PC-3 (cell line): ENCODE data around the gene HBEGF. TPM values are rescaled to one million over a fixed set of nuclear protein-coding genes. Genes with fewer than 3 reads are reported as not detected.
A peak's percentile ranks its signal among the peaks of the same experiment; 100 is the strongest.

Experiments
- ATAC-seq: fragments of 200-7000 bp; cut with Tn5 transposase; 2 replicates; pipeline ENCODE4 v1.9.1; 2020; ENCODE audit warnings: mild to moderate bottlenecking, moderate library complexity
- BruUV-seq: library from RNA; stranded (reverse); fragments of 400-500 nt; replicated peaks from 2 replicates; lab custom pipeline; 2021; lab: Mats Ljungman, UMichigan
- CTCF ChIA-PET: fragments of 300-600 bp; sonication (Branson Sonifier 250); formaldehyde crosslinking; loops from one replicate; lab custom pipeline; 2022; ENCODE audit warnings: antibody characterized with exemption; lab: Charles Lee
- POLR2A ChIA-PET: fragments of 300-600 bp; sonication (Branson Sonifier 250); formaldehyde crosslinking; loops from one replicate; lab custom pipeline; 2022; ENCODE audit warnings: antibody characterized with exemption; ENCODE audit not compliant: unreplicated experiment; lab: Charles Lee
- DNase-seq: peaks from one replicate; pipeline ENCODE4 v3.0.0-alpha.2; 2015
- H2AFZ ChIP-seq: fragments of 300-600 bp; sonication (generic); 2 replicates; pipeline ENCODE4 v1.6.0; 2016; ENCODE audit warnings: antibody characterized with exemption, low read length
- H3F3A ChIP-seq: fragments of 300-600 bp; sonication (generic); one replicate; pipeline ENCODE4 v1.6.0; 2017; ENCODE audit warnings: antibody characterized with exemption, low read length, control low read depth, mild to moderate bottlenecking; ENCODE audit not compliant: unreplicated experiment
- H3K27ac ChIP-seq: fragments of 300-600 bp; sonication (generic); 2 replicates; pipeline ENCODE4 v1.5.1; 2016; ENCODE audit warnings: mild to moderate bottlenecking, low read length
- H3K27me3 ChIP-seq: fragments of 300-600 bp; sonication (generic); 2 replicates; pipeline ENCODE4 v1.6.1; 2016; ENCODE audit warnings: low read length, mixed read lengths
- H3K36me3 ChIP-seq: fragments of 300-600 bp; sonication (generic); 2 replicates; pipeline ENCODE4 v1.6.1; 2016; ENCODE audit warnings: low read depth, mixed run types, low read length, mixed read lengths
- H3K4me1 ChIP-seq: fragments of 300-600 bp; sonication (generic); 2 replicates; pipeline ENCODE4 v1.5.1; 2016; ENCODE audit warnings: low read length; ENCODE audit not compliant: insufficient read depth
- H3K4me2 ChIP-seq: fragments of 300-600 bp; sonication (generic); 2 replicates; pipeline ENCODE4 v1.6.0; 2016; ENCODE audit warnings: low read length
- H3K4me3 ChIP-seq: fragments of 300-600 bp; sonication (generic); 2 replicates; pipeline ENCODE4 v1.5.1; 2016; ENCODE audit warnings: mild to moderate bottlenecking, low read length, mixed read lengths
- H3K79me2 ChIP-seq: fragments of 300-600 bp; sonication (generic); 2 replicates; pipeline ENCODE4 v1.6.1; 2017; ENCODE audit warnings: low read length, mixed read lengths
- H3K9ac ChIP-seq: fragments of 300-600 bp; sonication (generic); 2 replicates; pipeline ENCODE4 v1.6.0; 2016; ENCODE audit warnings: mild to moderate bottlenecking, low read length
- H3K9me2 ChIP-seq: fragments of 300-600 bp; sonication (generic); replicated peaks from 2 replicates; pipeline ENCODE4 v1.6.1; 2016; ENCODE audit warnings: mixed run types, low read length, mixed read lengths
- H3K9me3 ChIP-seq: fragments of 300-600 bp; sonication (generic); 2 replicates; pipeline ENCODE4 v1.6.1; 2016; ENCODE audit warnings: low read length, mixed read lengths
- H4K20me1 ChIP-seq: fragments of 300-600 bp; sonication (generic); 2 replicates; pipeline ENCODE4 v1.6.1; 2016; ENCODE audit warnings: low read length, mixed read lengths
- EZH2 ChIP-seq: fragments of 300-600 bp; sonication (generic); IDR thresholded peaks from one replicate; pipeline ENCODE4 v1.6.1; 2017; ENCODE audit warnings: antibody characterized with exemption, mild to moderate bottlenecking, low read length; ENCODE audit not compliant: unreplicated experiment
- EZH2phosphoT487 ChIP-seq: fragments of 300-600 bp; sonication (generic); IDR thresholded peaks from 2 replicates; pipeline ENCODE4 v1.6.1; 2018; ENCODE audit warnings: mild to moderate bottlenecking, antibody characterized with exemption, low read length, borderline replicate concordance
- intact Hi-C: fragments of 100-400 bp; cut with micrococcal nuclease; formaldehyde crosslinking; loops from 2 replicates; pipeline ENCODE4 v1.9.0; 2023
- total RNA-seq: library from RNA; depleted of rRNA; stranded (reverse); fragments of >200 nt; gene quantifications from 2 replicates; pipeline ENCODE4 v1.2.3, GENCODE V29; 2014
- TF ChIP-seq, protein P1 (sequence below): fragments of 300-600 bp; sonication (generic); conservative IDR thresholded peaks from 2 replicates; pipeline ENCODE4 v1.5.1; 2017; ENCODE audit warnings: antibody characterized with exemption, low read depth, mild to moderate bottlenecking, low read length

Gene HBEGF
- total RNA-seq, 1 experiment from 2014 or later: 82.6 TPM

GRCh38 chr5:140329739-140330481, 16.5 kb downstream of the HBEGF start:
- TF ChIP-seq EZH2 (no peak), EZH2phosphoT487 (no peak)
- TF ChIP-seq, protein P1, sequence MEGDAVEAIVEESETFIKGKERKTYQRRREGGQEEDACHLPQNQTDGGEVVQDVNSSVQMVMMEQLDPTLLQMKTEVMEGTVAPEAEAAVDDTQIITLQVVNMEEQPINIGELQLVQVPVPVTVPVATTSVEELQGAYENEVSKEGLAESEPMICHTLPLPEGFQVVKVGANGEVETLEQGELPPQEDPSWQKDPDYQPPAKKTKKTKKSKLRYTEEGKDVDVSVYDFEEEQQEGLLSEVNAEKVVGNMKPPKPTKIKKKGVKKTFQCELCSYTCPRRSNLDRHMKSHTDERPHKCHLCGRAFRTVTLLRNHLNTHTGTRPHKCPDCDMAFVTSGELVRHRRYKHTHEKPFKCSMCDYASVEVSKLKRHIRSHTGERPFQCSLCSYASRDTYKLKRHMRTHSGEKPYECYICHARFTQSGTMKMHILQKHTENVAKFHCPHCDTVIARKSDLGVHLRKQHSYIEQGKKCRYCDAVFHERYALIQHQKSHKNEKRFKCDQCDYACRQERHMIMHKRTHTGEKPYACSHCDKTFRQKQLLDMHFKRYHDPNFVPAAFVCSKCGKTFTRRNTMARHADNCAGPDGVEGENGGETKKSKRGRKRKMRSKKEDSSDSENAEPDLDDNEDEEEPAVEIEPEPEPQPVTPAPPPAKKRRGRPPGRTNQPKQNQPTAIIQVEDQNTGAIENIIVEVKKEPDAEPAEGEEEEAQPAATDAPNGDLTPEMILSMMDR: no peak
- POLR2A ChIA-PET: interaction anchor here (0.6 kb wide), 1 partner anchor 17 kb away, joined by 12 read pairs; the partner anchor contains the start of gene HBEGF

GRCh38 chr5:140328036-140328764, 18.2 kb downstream of the HBEGF start:
- H3K27me3 ChIP-seq: no peaks in the 10 kb centered on the region
- ATAC-seq (no peak), DNase-seq (no peak)
- H3K9me2 ChIP-seq: no peaks in the 10 kb centered on the region
- H3K36me3 ChIP-seq: peaks cover 8% of the 10 kb centered on the region
- no peaks in the 10 kb centered on the region for H3F3A ChIP-seq
- TF ChIP-seq EZH2phosphoT487: no peak
- no peaks in the 10 kb centered on the region for H4K20me1 ChIP-seq
- no peak overlapping the region for H3K4me3 ChIP-seq
- intact Hi-C loops: no loop called here
- ChIA-PET CTCF (interaction anchor here (0.7 to 1.4 kb wide), 2 partner anchors 17 to 67 kb away, joined by 3 to 4 read pairs; no protein-coding TSS in a partner anchor), POLR2A (interaction anchor here (0.6 to 0.7 kb wide), 2 partner anchors 18 to 33 kb away, joined by 4 to 6 read pairs; partner anchors contain the start of gene HBEGF)
- no peak overlapping the region; the same call in 1 of the 2 replicates for H3K4me2 ChIP-seq
- H3K9me3 ChIP-seq: no peaks in the 10 kb centered on the region
- BruUV-seq: no TSS peak
- H3K27ac ChIP-seq: no peak overlapping the region
- H3K79me2 ChIP-seq: no peaks in the 10 kb centered on the region
- H2AFZ ChIP-seq: peak overlapping the region; percentile 62
- no peak overlapping the region for H3K9ac ChIP-seq
- peaks cover 29% of the 10 kb centered on the region for H3K4me1 ChIP-seq

More at GRCh38 chr5:140329739-140330481, 16.5 kb downstream of the HBEGF start:
- Histone ChIP-seq H3K27me3 (no peaks in the 10 kb centered on the region), H2AFZ (no peak overlapping the region), H3K79me2 (no peaks in the 10 kb centered on the region), H4K20me1 (no peaks in the 10 kb centered on the region), H3K4me2 (no peak overlapping the region), H3K9me2 (no peaks in the 10 kb centered on the region), H3F3A (no peaks in the 10 kb centered on the region), H3K4me1 (peaks cover 12% of the 10 kb centered on the region), H3K4me3 (no peak overlapping the region), H3K9ac (no peak overlapping the region), H3K27ac (no peak overlapping the region), H3K36me3 (peaks cover 24% of the 10 kb centered on the region), H3K9me3 (no peaks in the 10 kb centered on the region)
- intact Hi-C loops: no loop called here
- DNase-seq (no peak), ATAC-seq (peak; percentile 29)
- CTCF ChIA-PET: interaction anchor here (0.6 kb wide), 2 partner anchors 16 to 18 kb away, joined by 3 to 6 read pairs; partner anchors contain the start of gene HBEGF
- BruUV-seq: no TSS peak

DNA sequence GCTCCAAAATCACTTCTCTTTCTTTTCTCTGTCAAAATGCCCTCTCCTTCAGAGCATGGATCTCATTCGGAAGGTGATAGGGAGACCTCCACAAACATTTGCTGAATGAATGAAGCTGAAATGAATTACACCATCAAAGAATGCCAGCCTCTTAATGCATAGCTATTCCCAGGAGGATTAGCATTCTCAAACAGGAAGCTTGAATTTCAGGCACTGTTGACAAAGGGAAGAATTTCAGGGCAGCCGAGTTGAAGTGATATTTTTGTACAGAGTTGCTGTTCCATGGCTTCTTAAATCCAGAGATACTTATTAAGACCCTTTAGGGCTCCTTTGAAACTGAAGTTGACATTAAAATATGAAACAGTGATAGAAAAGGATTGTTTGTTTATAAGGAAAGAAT, 18.8 kb downstream of the HBEGF start:
- DNase-seq (peak; percentile 45), ATAC-seq (no peak)
- BruUV-seq: no TSS peak
- ChIA-PET POLR2A (interaction anchor here (0.6 to 0.7 kb wide), 2 partner anchors 17 to 32 kb away, joined by 4 read pairs; no protein-coding TSS in a partner anchor), CTCF (interaction anchor here (0.7 to 1.4 kb wide), 3 partner anchors 18 to 83 kb away, joined by 3 to 4 read pairs (median 3); no protein-coding TSS in a partner anchor)
- Histone ChIP-seq H3K27me3 (no peaks in the 10 kb centered on the region), H3K4me3 (no peak overlapping the region), H3K79me2 (no peaks in the 10 kb centered on the region), H3K4me2 (peak overlapping the region; percentile 38; the same call in 1 of the 2 replicates), H3F3A (no peaks in the 10 kb centered on the region), H3K4me1 (peaks cover 35% of the 10 kb centered on the region), H3K27ac (no peak overlapping the region), H3K9me3 (no peaks in the 10 kb centered on the region), H2AFZ (peak overlapping the region; percentile 62), H4K20me1 (no peaks in the 10 kb centered on the region), H3K9ac (no peak overlapping the region), H3K36me3 (peaks cover 3% of the 10 kb centered on the region; the same call in 1 of the 2 replicates), H3K9me2 (no peaks in the 10 kb centered on the region)
- TF ChIP-seq, protein P1: no peak
- TF ChIP-seq EZH2 (no peak), EZH2phosphoT487 (no peak)
- intact Hi-C loops: no loop called here
